SKM-1 treated with dmso at 0.1 percent for 144 hours (cell line): Measurements from ENCODE around the gene SRRM2.

Source experiments
- DNase-seq: peaks from one replicate; lab custom pipeline; 2025; ENCODE audit not compliant: unreplicated experiment; lab: John Stamatoyannopoulos, UW

SRRM2 gene

GRCh38 chr16:2775765-2776499 lies 23.5 kb downstream of the SRRM2 start:
- DNase-seq: no peak

- no peak for DNase-seq
Observed at GRCh38 chr16:2776500-2777139, 24.2 kb downstream of the SRRM2 start.

- peak; percentile 71 for DNase-seq
Observed at GRCh38 chr16:2777231-2777902, 24.9 kb downstream of the SRRM2 start, which contains the start of gene ELOB. Gene ELOB, minus strand, starts transcription at chr16:2777280. Its CDS starts 41 bp downstream, at chr16:2777239.

GRCh38 chr16:2777903-2778629 lies 25.6 kb downstream of the SRRM2 start:
- no peak for DNase-seq

GRCh38 chr16:2778630-2778958 lies 26.2 kb downstream of the SRRM2 start:
- no peak for DNase-seq

- no peak for DNase-seq
Observed at GRCh38 chr16:2779151-2779920, 26.9 kb downstream of the SRRM2 start.

GRCh38 chr16:2779978-2780898 lies 27.8 kb downstream of the SRRM2 start:
- no peak for DNase-seq

GRCh38 chr16:2782583-2783351 lies 30.3 kb downstream of the SRRM2 start:
- DNase-seq: no peak

- DNase-seq: no peak
Observed at GRCh38 chr16:2783581-2784357, 31.3 kb downstream of the SRRM2 start.

- DNase-seq: no peak
Observed at GRCh38 chr16:2784358-2785100, 32.1 kb downstream of the SRRM2 start.

DNA sequence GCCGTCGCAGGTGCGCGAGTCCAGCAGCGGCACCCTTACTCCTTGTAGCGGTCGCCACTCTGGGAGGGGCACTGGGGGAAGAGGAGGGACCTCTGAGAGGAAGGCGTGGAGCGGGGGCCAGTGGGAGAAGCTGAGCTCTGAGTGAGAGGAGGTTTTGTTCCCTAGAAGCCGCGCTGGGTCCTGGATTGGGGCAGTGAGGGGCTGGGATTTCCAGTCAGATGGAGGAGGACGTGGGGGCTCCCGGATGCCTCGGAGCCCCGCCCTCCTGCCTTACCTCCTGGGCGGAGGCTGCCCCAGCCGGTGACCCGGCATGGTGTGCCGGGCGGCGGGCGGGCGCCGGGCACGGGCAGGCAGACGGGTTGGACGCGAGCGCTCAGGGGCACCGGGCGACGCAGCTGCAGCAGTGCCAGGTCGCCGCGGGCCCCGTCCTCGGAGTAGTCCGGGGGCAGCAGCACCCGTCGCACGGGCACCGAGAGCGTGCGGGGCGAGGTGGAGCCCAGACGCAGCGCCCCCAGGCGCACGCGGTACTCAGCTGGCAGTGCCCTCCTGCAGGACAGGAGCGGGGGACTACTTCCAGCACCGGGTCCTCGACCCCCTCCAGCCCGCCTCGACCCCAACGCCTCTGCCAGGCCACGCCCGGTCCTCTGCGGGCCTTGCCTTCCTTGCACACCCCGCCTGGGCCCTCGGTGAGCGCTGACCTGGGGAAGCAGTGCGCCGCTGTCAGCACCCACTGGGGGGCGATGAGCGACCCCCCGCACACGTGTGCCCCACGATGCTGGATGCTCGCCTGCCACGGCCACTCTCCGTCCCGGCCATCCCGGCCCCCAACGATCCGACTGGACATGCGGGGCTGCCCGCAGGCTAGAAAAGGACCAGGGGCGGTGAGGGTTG lies 32.9 kb downstream of the SRRM2 start:
- no peak for DNase-seq

DNA sequence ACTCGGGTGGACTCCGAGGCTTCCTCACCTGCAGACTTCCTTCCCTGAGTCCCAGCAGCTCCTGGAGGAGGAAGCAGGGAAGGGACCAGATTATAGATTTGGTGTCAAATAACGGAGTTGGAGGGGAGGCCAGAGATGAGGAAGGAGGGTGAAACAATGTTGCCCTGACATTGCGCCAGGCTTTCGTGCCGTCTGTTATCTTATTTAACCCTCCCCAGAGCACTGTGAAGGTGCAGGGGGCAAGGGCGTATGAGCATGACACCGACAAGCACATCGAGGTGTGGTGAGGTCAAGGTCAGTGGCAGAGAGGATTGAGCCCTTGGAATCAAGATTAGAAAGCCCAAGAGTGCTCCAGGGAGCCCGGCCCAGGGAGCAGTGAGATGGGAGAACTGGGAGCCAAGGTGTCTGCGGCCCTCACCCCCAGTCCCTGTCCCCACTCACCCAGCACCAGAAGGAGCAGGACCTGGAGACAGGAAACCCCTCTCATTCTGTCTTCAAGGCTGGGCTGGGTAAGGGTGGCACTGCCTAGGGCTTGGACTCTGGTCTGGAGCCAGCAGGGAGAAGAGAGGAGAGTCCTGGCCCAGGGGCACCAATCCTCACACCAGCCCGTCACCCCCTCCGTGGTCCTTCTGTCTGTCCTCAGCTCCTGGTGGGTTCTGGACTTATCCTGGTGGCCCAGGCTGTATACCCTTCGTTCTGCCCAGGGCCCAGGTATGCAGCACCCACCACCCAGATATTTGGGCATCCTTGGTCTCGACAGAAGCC lies 33.8 kb downstream of the SRRM2 start:
- no peak for DNase-seq

DNA sequence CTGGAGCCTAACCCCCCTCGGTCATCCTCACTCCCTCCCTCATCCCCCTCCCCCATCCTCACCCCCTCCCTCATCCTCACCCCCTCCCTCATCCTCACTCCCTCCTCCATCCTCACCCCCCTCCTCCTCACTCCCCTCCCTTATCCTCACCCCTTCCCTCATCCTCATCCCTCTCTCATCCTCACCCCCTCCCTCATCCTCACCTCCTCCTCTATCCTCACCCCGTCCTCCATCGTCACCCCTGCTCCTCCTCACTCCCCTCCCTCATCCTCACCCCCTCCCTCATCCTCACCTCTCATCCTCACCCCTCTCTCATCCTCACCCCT lies 34.4 kb downstream of the SRRM2 start:
- no peak for DNase-seq

- no peak for DNase-seq
Observed at GRCh38 chr16:2787406-2787805, 35.0 kb downstream of the SRRM2 start, which contains the start of gene PRSS33. Gene PRSS33, minus strand, starts transcription at chr16:2787560. Its CDS starts 1,013 bp downstream, at chr16:2786547.

DNA sequence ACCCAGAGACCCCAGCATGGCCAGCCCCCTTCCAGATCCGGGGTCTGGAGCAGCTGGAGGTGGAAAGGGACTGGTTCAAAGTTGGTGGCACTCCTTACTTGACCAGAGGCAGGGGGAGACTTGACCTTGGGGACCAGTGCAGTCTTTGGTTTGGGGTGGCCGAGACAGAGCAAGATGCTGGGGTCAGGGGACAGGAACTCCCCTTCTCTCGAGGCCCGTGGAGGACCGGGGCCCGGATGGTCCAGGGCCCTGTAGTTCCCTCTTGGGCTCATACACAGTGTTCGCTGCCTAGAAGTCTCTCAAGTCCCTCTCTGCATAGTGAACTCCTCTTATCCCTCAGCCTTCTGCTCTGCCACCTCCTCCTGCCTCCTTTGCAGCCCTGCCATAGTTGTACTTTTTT lies 35.5 kb downstream of the SRRM2 start:
- no peak for DNase-seq

DNA sequence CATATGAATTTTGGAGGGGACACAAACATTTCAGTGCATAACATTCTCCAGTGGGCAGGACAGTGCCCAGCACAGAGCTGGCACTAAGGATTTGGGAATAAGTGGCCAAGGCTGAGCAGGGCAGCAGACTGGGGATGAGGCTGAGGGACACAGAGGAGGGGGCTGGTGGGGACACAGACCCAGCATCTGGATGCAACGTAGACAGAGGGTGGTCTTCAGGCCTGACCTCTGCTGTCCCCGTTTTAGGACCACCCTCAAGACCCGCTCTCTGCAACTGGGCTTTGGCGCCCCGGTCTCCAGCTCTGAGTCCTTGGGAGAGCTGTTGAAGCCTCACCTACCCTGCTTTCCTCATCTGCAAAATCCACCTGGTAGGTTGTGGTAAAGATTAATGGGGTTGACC lies 38.2 kb downstream of the SRRM2 start:
- no peak for DNase-seq
